Right atrium auricular region (tissue), 2 donors: ENCODE measurements around the gene HBE1. TPM values are rescaled to one million over a fixed set of nuclear protein-coding genes. Genes with fewer than 3 reads are reported as not detected.

ENCODE experiments used
- DNase-seq: peaks from one replicate; pipeline ENCODE4 v3.0.0-alpha.2; 2019; ENCODE audit warnings: low spot score
- H3K27ac ChIP-seq, 2 donors: fragments of 200-600 bp; sonication (generic); 1 replicate in 1 of 2; 2 replicates in 1 of 2; pipeline ENCODE4 v1.5.1; 2016 to 2019
- H3K27me3 ChIP-seq, 2 donors: fragments of 200-600 bp; sonication (generic); one replicate each; pipeline versions ENCODE4 v1.5.1 to v1.6.0; 2017 to 2019
- H3K36me3 ChIP-seq: fragments of 200-600 bp; sonication (generic); one replicate; pipeline ENCODE4 v1.5.1; 2016
- H3K4me1 ChIP-seq, 2 donors: fragments of 200-600 bp; sonication (generic); one replicate each; pipeline versions ENCODE4 v1.5.1 to v1.6.0; 2017 to 2019
- H3K4me3 ChIP-seq, 2 donors: fragments of 200-600 bp; sonication (generic); 1 replicate in 1 of 2; 2 replicates in 1 of 2; pipeline ENCODE4 v1.5.1; 2017 to 2019; ENCODE audit warnings: mild to moderate bottlenecking in 1 of 2, moderate library complexity in 1 of 2
- H3K9me3 ChIP-seq, 2 donors: fragments of 200-600 bp; sonication (generic); one replicate each; pipeline ENCODE4 v1.5.1; 2019
- CTCF ChIP-seq, 2 donors: fragments of 200-600 bp; sonication (generic); IDR thresholded peaks; one replicate each; pipeline ENCODE4 v1.5.1; 2019; ENCODE audit warnings: antibody characterized with exemption in 2 of 2
- total RNA-seq, 2 donors: library from RNA; depleted of rRNA; stranded (reverse); fragments of >200 nt; gene quantifications; one replicate each; pipeline ENCODE4 v1.1.0, GENCODE V29; 2016

The HBE1 gene
- total RNA-seq, 2 donors from 2014 or later = not detected

GRCh38 chr11:5293028-5293427 is 23.3 kb upstream of the HBE1 start:
- no peaks in the 10 kb centered on the region for H3K36me3 ChIP-seq
- H3K4me1 ChIP-seq = no peaks in the 10 kb centered on the region
- H3K27ac ChIP-seq = no peak overlapping the region
- TF ChIP-seq CTCF (IDR thresholded peaks at IDR 0.05) = no peak
- DNase-seq = no peak
- no peaks in the 10 kb centered on the region for H3K9me3 ChIP-seq
- H3K27me3 ChIP-seq = no peaks in the 10 kb centered on the region
- H3K4me3 ChIP-seq = no peak overlapping the region

GRCh38 chr11:5291207-5291838 is 21.6 kb upstream of the HBE1 start:
- TF ChIP-seq CTCF (IDR thresholded peaks at IDR 0.05) = peak in 1 of 2 donors; percentile 21
- Histone ChIP-seq H3K36me3 (no peaks in the 10 kb centered on the region), H3K27me3 (no peaks in the 10 kb centered on the region), H3K27ac (no peak overlapping the region), H3K4me3 (no peak overlapping the region), H3K4me1 (no peaks in the 10 kb centered on the region), H3K9me3 (no peaks in the 10 kb centered on the region)
- DNase-seq = no peak

GRCh38 chr11:5290106-5290505 is 20.4 kb upstream of the HBE1 start:
- Histone ChIP-seq H3K27me3 (no peaks in the 10 kb centered on the region), H3K4me3 (no peak overlapping the region), H3K4me1 (no peaks in the 10 kb centered on the region), H3K9me3 (no peaks in the 10 kb centered on the region), H3K36me3 (no peaks in the 10 kb centered on the region), H3K27ac (no peak overlapping the region)
- TF ChIP-seq CTCF (IDR thresholded peaks at IDR 0.05) = no peak
- DNase-seq = no peak

GRCh38 chr11:5289696-5290095 is 20.0 kb upstream of the HBE1 start:
- H3K27me3 ChIP-seq = no peaks in the 10 kb centered on the region
- no peaks in the 10 kb centered on the region for H3K4me1 ChIP-seq
- no peak overlapping the region for H3K27ac ChIP-seq
- no peaks in the 10 kb centered on the region for H3K36me3 ChIP-seq
- no peak for DNase-seq
- no peak for TF ChIP-seq CTCF (IDR thresholded peaks at IDR 0.05)
- no peaks in the 10 kb centered on the region for H3K9me3 ChIP-seq
- H3K4me3 ChIP-seq = no peak overlapping the region

GRCh38 chr11:5288906-5289550 is 19.3 kb upstream of the HBE1 start:
- Histone ChIP-seq H3K9me3 (no peaks in the 10 kb centered on the region), H3K4me3 (no peak overlapping the region), H3K4me1 (no peaks in the 10 kb centered on the region), H3K27me3 (no peaks in the 10 kb centered on the region), H3K36me3 (no peaks in the 10 kb centered on the region), H3K27ac (no peak overlapping the region)
- DNase-seq = no peak
- no peak for TF ChIP-seq CTCF (IDR thresholded peaks at IDR 0.05)
